AG04449 (cell line): ENCODE measurements around the gene DLG1.

Source experiments
- CTCF ChIA-PET: fragments of 350-600 bp; formaldehyde crosslinking; extraction: SDS; loops from one replicate; lab custom pipeline; 2021; ENCODE audit warnings: antibody characterized with exemption; lab: Yijun Ruan, JAX
- POLR2A ChIA-PET: fragments of 400-600, 350-600 bp; formaldehyde crosslinking; extraction: SDS; loops from one replicate; lab custom pipeline; 2020; ENCODE audit warnings: antibody characterized with exemption, inconsistent platforms; lab: Yijun Ruan, JAX
- DNase-seq: peaks from one replicate; pipeline ENCODE4 v3.0.0-alpha.2; 2010; ENCODE audit warnings: low read depth, low spot score
- H3K4me3 ChIP-seq: 2 replicates; pipeline ENCODE4 v1.5.1; 2011; ENCODE audit warnings: low read depth, mild to moderate bottlenecking, control low read depth, low read length
- CTCF ChIP-seq: IDR thresholded peaks from one replicate; pipeline ENCODE4 v1.5.1; 2011; ENCODE audit warnings: mild to moderate bottlenecking, moderate library complexity, low read length, control low read depth, inconsistent platforms; ENCODE audit not compliant: insufficient read depth; ENCODE audit errors: missing control alignments

The DLG1 gene

GRCh38 chr3:197173620-197174019, 124.8 kb downstream of the DLG1 start:
- TF ChIP-seq CTCF, result no peak
- ChIA-PET CTCF (interaction anchor here (3.2 kb wide), 1 partner anchor 13 kb away, joined by 11 read pairs; no protein-coding TSS in a partner anchor), POLR2A (no interaction called here)
- DNase-seq, result no peak
- H3K4me3 ChIP-seq, result no peak overlapping the region

DNA sequence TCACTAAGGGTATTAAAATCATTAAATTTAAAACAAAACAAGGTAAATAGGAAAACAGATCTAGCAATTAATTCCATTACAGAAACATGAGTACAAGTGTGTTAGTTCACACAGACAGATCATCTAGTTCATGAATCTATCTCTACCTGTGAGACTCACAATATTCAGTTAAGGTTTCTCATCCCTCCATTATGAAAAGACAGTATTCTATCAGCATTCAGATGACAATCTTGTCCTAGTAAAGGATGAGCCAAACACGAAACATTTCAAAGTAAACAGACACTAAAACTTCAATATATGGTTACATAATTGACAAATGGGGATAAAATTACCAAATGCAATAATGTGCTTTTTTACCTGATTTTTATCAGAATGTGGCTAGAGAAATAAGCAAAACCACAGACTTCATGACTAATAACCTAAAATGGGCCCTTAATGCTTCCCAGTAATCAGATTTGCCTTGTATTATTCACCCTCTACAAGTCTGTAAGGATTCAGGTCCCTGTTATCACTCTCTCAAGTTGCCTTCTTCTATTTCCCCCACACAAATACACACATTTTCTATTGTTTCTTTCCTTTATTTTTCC, 126.8 kb downstream of the DLG1 start:
- no peak overlapping the region for H3K4me3 ChIP-seq
- TF ChIP-seq CTCF, result no peak
- DNase-seq, result no peak

DNA sequence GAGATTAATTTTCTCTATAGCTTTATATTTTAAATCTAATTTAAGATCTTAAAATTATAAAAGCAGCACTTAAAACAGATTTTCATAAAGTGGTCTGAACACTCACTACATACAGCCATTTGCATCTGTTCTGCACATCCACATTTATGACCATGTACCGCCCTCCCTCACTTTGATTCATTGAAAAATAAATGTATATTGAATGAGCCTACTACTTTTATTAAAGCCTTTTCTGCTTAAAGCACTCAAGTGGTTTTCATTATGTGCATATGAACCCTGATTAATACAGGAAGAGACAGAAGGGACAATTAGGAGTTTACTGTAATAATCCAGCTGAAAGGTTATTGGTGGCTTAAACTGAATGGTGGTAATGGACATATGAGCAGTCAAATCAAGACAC, 129.4 kb downstream of the DLG1 start:
- CTCF ChIA-PET, result interaction anchor here (2.0 to 3.3 kb wide), 2 partner anchors 18 to 139 kb away, joined by 6 to 16 read pairs; partner anchors contain the start of gene MELTF
- no peak overlapping the region for H3K4me3 ChIP-seq
- POLR2A ChIA-PET, result interaction anchor here (0.6 kb wide), 1 partner anchor 1675 kb away, joined by 3 read pairs; no protein-coding TSS in a partner anchor
- TF ChIP-seq CTCF, result no peak
- DNase-seq, result no peak

More for the DNA sequence above, 126.8 kb downstream of the DLG1 start:
- ChIA-PET CTCF (interaction anchor here (0.9 to 3.3 kb wide), 2 partner anchors 15 to 36 kb away, joined by 3 to 16 read pairs; no protein-coding TSS in a partner anchor), POLR2A (no interaction called here)

- H3K4me3 ChIP-seq, result no peak overlapping the region
- no peak for TF ChIP-seq CTCF
- no peak for DNase-seq
- ChIA-PET POLR2A (interaction anchor here (0.6 kb wide), 1 partner anchor 1674 kb away, joined by 3 read pairs; no protein-coding TSS in a partner anchor), CTCF (interaction anchor here (2.0 to 3.3 kb wide), 2 partner anchors 18 to 139 kb away, joined by 6 to 16 read pairs; partner anchors contain the start of gene MELTF)
Measured at GRCh38 chr3:197168606-197169005, 129.8 kb downstream of the DLG1 start.

DNA sequence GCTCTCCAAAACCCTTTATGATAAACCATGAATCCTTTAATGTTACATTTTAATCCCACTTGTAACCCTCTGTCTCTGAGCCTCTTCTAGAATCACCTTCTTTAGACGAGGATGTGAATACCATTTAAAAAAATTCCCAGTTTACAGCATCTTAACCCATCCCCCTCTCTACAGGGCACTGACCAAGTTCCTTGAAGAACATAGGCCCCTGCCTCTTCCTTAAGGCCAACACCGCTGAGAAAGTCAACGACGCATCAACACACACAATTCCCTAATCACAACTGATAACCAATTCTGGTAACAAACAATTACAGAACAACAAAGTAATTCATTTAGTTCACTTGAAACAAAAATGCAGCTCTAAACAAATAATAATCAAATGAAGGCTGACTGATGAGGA, 130.3 kb downstream of the DLG1 start:
- no peak overlapping the region for H3K4me3 ChIP-seq
- ChIA-PET POLR2A (no interaction called here), CTCF (interaction anchor here (2.0 kb wide), 1 partner anchor 138 kb away, joined by 6 read pairs; the partner anchor contains the start of gene MELTF)
- no peak for TF ChIP-seq CTCF
- DNase-seq, result no peak

- no peak overlapping the region for H3K4me3 ChIP-seq
- TF ChIP-seq CTCF, result no peak
- CTCF ChIA-PET, result interaction anchor here (2.0 kb wide), 1 partner anchor 137 kb away, joined by 6 read pairs; the partner anchor contains the start of gene MELTF
- POLR2A ChIA-PET, result no interaction called here
- no peak for DNase-seq
Measured at GRCh38 chr3:197167549-197167948, 130.9 kb downstream of the DLG1 start.
